ENCODE measurements around the gene FGF12. TPM values are rescaled to one million over a fixed set of nuclear protein-coding genes. Genes with fewer than 3 reads are reported as not detected.

Gene FGF12
- total RNA-seq, 2 donors from 2014 or later, result not detected

DNA sequence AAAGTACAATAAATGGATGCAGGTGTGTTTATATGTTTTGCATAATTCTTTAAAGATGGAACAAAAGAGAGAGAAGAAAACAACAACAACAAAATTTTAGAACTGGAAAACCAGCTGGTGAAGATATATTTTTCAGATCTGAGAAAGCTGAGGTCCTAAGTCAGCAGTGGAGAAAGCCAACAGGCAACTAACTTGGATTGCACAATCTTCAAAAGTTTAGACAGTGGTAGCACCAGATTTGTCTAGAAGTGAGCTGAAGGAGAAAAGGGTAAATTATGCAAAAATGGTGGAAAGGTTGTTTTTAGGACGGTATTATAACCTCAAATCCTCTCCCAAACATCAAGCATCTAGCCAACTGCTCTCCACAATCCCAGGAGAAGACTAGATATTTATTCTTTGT lies 17.0 kb downstream of the FGF12 start:
- DNase-seq (ENCODE audit: low spot score in 2 of 2) (no peak), ATAC-seq (no peak)
- Mint-ChIP-seq H3K27ac (no peak overlapping the region), H3K9me3 (peaks cover 0 to 3% of the 10 kb centered on the region in 2 donors), H3K36me3 (no peaks in the 10 kb centered on the region)

DNA sequence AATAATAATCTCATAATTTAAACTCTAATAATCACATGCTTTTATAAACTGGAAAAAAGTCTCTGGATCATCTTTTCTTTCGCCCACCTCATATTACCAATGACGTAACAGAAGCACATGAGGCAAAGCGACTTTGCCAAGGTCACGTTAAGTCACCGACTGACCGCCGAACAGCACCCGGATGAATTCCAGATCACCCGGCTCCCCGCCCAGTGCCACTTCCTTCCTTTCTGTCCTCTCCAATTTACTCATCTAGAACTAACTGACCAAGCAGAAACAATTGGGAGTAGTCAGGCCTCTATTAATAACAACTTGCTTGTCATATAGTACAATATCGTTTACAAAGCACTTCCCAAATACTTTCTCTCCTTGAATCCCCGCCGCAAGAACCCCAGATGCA lies 21.1 kb downstream of the FGF12 start:
- no peak for ATAC-seq
- H3K36me3 Mint-ChIP-seq, result no peaks in the 10 kb centered on the region
- H3K9me3 Mint-ChIP-seq, result peaks cover 0 to 3% of the 10 kb centered on the region in 2 donors
- DNase-seq (ENCODE audit: low spot score in 2 of 2), result no peak
- H3K27ac Mint-ChIP-seq, result no peak overlapping the region

GRCh38 chr3:192700885-192701284 lies 26.5 kb downstream of the FGF12 start:
- Mint-ChIP-seq H3K27ac (no peak overlapping the region), H3K9me3 (no peaks in the 10 kb centered on the region), H3K36me3 (no peaks in the 10 kb centered on the region)
- ATAC-seq, result no peak
- no peak for DNase-seq (ENCODE audit: low spot score in 2 of 2)

- DNase-seq (ENCODE audit: low spot score in 2 of 2) (no peak), ATAC-seq (no peak)
- no peak overlapping the region for H3K27ac Mint-ChIP-seq
- peaks cover 0 to 8% of the 10 kb centered on the region in 2 donors for H3K9me3 Mint-ChIP-seq
- no peaks in the 10 kb centered on the region for H3K36me3 Mint-ChIP-seq
These were observed 30.3 kb downstream of the FGF12 start for GRCh38 chr3:192696943-192697587.

GRCh38 chr3:192687488-192688152 lies 39.7 kb downstream of the FGF12 start:
- no peak overlapping the region for H3K27ac Mint-ChIP-seq
- H3K36me3 Mint-ChIP-seq, result peaks cover 0 to 4% of the 10 kb centered on the region in 2 donors
- DNase-seq (ENCODE audit: low spot score in 2 of 2), result no peak
- no peak for ATAC-seq
- H3K9me3 Mint-ChIP-seq, result peaks cover 12 to 15% of the 10 kb centered on the region in 2 donors

GRCh38 chr3:192685801-192686200 lies 41.5 kb downstream of the FGF12 start:
- ATAC-seq (no peak), DNase-seq (ENCODE audit: low spot score in 2 of 2) (no peak)
- Mint-ChIP-seq H3K9me3 (peaks cover 15% of the 10 kb centered on the region in 2 donors), H3K36me3 (peaks cover 0 to 4% of the 10 kb centered on the region in 2 donors), H3K27ac (no peak overlapping the region)

DNA sequence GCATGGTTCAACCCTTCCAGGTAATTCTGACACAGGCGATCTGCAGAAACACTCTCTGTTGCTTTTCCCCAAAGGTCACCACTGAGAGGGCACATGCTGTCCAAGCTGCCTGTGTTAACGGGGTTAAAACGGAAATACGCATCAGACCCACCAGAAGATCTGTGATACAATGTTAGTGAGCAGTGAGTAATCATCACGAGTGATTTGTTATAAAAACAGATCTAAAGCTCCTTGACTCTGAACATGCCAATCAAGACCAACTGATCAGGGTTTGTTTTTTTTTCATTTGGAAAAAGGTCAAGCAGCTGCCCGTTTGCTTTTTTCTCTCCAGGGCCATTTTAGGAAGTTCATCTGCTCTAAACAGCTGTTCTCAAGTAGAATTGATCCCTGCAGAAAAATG lies 43.2 kb downstream of the FGF12 start:
- ATAC-seq (no peak), DNase-seq (ENCODE audit: low spot score in 2 of 2) (no peak)
- Mint-ChIP-seq H3K27ac (no peak overlapping the region), H3K36me3 (peaks cover 0 to 2% of the 10 kb centered on the region in 2 donors), H3K9me3 (peaks cover 14% of the 10 kb centered on the region in 2 donors)

DNA sequence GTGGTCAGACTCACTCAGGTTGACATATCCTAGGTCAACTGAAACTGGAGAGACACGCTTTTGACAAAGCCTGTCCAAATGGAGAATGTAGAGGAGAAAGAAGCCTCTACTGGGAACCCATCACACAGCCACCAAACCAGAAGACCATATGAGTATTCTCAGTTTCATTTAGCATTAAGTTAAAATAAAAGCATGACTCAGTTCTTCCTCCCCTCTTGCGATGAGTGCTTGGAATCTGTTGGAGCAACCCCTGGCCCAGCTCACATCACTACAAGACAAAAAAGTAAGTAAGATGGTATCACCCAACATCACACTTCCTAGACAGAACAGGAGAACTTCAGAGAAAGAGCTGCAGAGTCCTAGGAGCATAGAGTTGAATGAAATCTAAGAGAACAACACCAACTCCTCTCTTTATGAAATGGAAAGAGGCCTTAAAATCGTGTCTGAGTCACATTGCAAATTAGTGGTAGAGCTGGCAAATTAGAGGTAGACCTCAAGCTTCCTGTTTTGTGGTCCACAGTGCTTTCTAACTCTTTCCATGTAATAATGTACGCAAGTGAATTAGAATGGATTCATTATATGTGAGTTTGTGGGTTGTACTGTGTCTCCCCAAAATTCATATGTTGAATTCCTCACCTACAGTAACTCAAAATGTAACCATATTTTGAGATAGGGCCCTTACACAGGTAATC lies 51.2 kb downstream of the FGF12 start:
- Mint-ChIP-seq H3K9me3 (peaks cover 5 to 8% of the 10 kb centered on the region in 2 donors), H3K27ac (peak overlapping the region; percentile 67 to 76), H3K36me3 (no peaks in the 10 kb centered on the region)
- ATAC-seq, result peak; percentile 80 to 84
- DNase-seq (ENCODE audit: low spot score in 2 of 2), result peak in 1 of 2 donors; percentile 18

DNA sequence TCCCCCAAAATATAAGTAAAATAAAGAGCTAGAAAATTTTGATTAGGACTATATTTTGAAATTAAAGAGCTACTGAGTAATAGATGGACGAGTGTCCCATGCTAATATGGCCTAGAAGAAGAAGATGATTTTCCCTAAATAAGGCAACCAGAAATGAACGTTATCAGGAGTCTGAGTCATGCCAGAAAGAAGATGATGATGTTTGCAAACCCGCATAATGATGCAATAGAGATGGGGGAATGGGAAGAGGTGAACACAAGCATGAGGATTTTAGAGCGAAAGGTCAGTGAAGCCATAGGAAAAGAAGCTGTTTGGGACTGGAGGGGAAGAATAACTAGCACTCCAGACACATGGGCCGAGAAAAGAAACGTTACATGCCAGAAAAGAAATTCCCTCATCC lies 71.7 kb downstream of the FGF12 start:
- Mint-ChIP-seq H3K27ac (no peak overlapping the region), H3K9me3 (peaks cover 0 to 6% of the 10 kb centered on the region in 2 donors), H3K36me3 (no peaks in the 10 kb centered on the region)
- DNase-seq (ENCODE audit: low spot score in 2 of 2) (no peak), ATAC-seq (no peak)

- DNase-seq (ENCODE audit: low spot score in 2 of 2) (no peak), ATAC-seq (no peak)
- no peaks in the 10 kb centered on the region for H3K36me3 Mint-ChIP-seq
- H3K9me3 Mint-ChIP-seq, result peaks cover 0 to 6% of the 10 kb centered on the region in 2 donors
- H3K27ac Mint-ChIP-seq, result no peak overlapping the region
These were observed 72.3 kb downstream of the FGF12 start for GRCh38 chr3:192655040-192655439.

DNA sequence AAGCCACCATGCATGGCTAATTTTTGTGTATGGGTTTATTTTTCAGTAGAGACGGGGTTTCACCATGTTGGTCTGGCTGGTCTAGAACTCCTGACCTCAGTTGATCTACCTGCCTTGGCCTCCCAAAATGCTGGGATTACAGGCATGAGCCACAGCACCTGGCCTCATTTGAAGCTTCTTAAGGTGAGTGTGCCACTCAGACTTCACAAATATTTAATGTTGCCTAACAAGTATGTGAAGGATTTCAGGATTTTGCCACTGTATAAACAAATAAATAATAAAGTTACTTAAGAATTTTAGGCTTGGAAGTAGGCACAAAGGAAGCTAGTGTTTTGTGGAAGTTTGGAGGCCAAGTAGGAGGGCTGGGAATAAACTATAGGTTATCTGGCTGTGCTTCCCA lies 73.5 kb downstream of the FGF12 start:
- no peak overlapping the region for H3K27ac Mint-ChIP-seq
- no peak for ATAC-seq
- peaks cover 0 to 6% of the 10 kb centered on the region in 2 donors for H3K9me3 Mint-ChIP-seq
- H3K36me3 Mint-ChIP-seq, result no peaks in the 10 kb centered on the region
- DNase-seq (ENCODE audit: low spot score in 2 of 2), result no peak

GRCh38 chr3:192652727-192653126 lies 74.6 kb downstream of the FGF12 start:
- ATAC-seq (no peak), DNase-seq (ENCODE audit: low spot score in 2 of 2) (no peak)
- Mint-ChIP-seq H3K27ac (no peak overlapping the region), H3K9me3 (peaks cover 0 to 6% of the 10 kb centered on the region in 2 donors), H3K36me3 (no peaks in the 10 kb centered on the region)

- peaks cover 0 to 6% of the 10 kb centered on the region in 2 donors for H3K9me3 Mint-ChIP-seq
- H3K27ac Mint-ChIP-seq, result no peak overlapping the region
- ATAC-seq, result no peak
- DNase-seq (ENCODE audit: low spot score in 2 of 2), result no peak
- H3K36me3 Mint-ChIP-seq, result no peaks in the 10 kb centered on the region
These were observed 75.4 kb downstream of the FGF12 start for GRCh38 chr3:192651836-192652512.

GRCh38 chr3:192645437-192645836 lies 81.9 kb downstream of the FGF12 start:
- DNase-seq (ENCODE audit: low spot score in 2 of 2), result no peak
- no peak overlapping the region for H3K27ac Mint-ChIP-seq
- H3K36me3 Mint-ChIP-seq, result no peaks in the 10 kb centered on the region
- ATAC-seq, result no peak
- peaks cover 0 to 5% of the 10 kb centered on the region in 2 donors for H3K9me3 Mint-ChIP-seq

GRCh38 chr3:192642651-192643050 lies 84.7 kb downstream of the FGF12 start:
- Mint-ChIP-seq H3K27ac (no peak overlapping the region), H3K36me3 (no peaks in the 10 kb centered on the region), H3K9me3 (peaks cover 0 to 5% of the 10 kb centered on the region in 2 donors)
- ATAC-seq (no peak), DNase-seq (ENCODE audit: low spot score in 2 of 2) (no peak)

DNA sequence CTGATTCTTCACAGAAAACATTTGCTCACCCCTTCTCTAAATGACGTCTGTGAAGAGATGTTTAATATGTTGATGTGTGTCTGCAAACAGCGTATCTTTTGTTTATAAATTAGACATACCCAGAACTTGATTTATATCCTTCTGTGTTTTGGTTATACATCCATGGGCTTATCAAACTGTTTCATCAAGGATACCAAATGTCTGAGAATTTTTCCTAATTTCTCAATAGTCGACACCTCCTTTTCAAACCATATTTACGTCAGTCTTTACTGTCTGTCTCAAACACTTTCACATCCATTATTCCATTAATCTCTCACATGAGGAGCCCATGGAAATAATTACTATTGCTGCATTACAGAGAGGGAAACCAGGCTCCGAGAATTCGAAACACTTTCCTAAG lies 85.4 kb downstream of the FGF12 start:
- Mint-ChIP-seq H3K27ac (no peak overlapping the region), H3K9me3 (peaks cover 0 to 5% of the 10 kb centered on the region in 2 donors), H3K36me3 (no peaks in the 10 kb centered on the region)
- DNase-seq (ENCODE audit: low spot score in 2 of 2), result no peak
- no peak for ATAC-seq

GRCh38 chr3:192639987-192640386 lies 87.4 kb downstream of the FGF12 start:
- H3K36me3 Mint-ChIP-seq, result no peaks in the 10 kb centered on the region

More at GRCh38 chr3:192639987-192640386, 87.4 kb downstream of the FGF12 start:
- ATAC-seq (no peak), DNase-seq (ENCODE audit: low spot score in 2 of 2) (no peak)
- Mint-ChIP-seq H3K27ac (no peak overlapping the region), H3K9me3 (peaks cover 0 to 5% of the 10 kb centered on the region in 2 donors)

Data from activated naive CD4-positive, alpha-beta T cell treated with anti-CD3 and anti-CD28 coated beads, Interleukin-2, amount 50 U/mL, for 72 hours (primary cell).